Osteocyte (in vitro differentiated cells): ENCODE results near the gene PTGER3. TPM values are rescaled to one million over a fixed set of nuclear protein-coding genes. Genes with fewer than 3 reads are reported as not detected.
"Not testable (repeated sequence)": the region's sequence is repeated elsewhere in the genome, so short reads cannot be mapped to it uniquely, and the experiment has no call there.

Experiments used
- DNase-seq: peaks from one replicate; pipeline ENCODE4 v3.0.0; 2021; ENCODE audit warnings: mixed read lengths; ENCODE audit not compliant: unreplicated experiment; ENCODE audit errors: extremely low spot score
- H3K27ac Mint-ChIP-seq: one replicate; pipeline ENCODE4 v1.8.0; 2021; ENCODE audit warnings: mild to moderate bottlenecking, mixed read lengths; ENCODE audit not compliant: unreplicated experiment
- H3K27me3 Mint-ChIP-seq: one replicate; pipeline ENCODE4 v1.8.0; 2021; ENCODE audit warnings: mixed read lengths; ENCODE audit not compliant: unreplicated experiment
- H3K36me3 Mint-ChIP-seq: one replicate; pipeline ENCODE4 v1.8.0; 2021; ENCODE audit warnings: mixed read lengths; ENCODE audit not compliant: unreplicated experiment
- H3K4me1 Mint-ChIP-seq: one replicate; pipeline ENCODE4 v1.8.0; 2021; ENCODE audit warnings: mixed read lengths; ENCODE audit not compliant: unreplicated experiment
- H3K4me3 Mint-ChIP-seq: one replicate; pipeline ENCODE4 v1.8.0; 2021; ENCODE audit warnings: mild to moderate bottlenecking, moderate library complexity, mixed read lengths; ENCODE audit not compliant: unreplicated experiment
- H3K9me3 Mint-ChIP-seq: one replicate; pipeline ENCODE4 v1.8.0; 2021; ENCODE audit warnings: mixed read lengths; ENCODE audit not compliant: unreplicated experiment
- CTCF ChIP-seq: fragments of 200-600 bp; sonication (generic); IDR thresholded peaks from 2 replicates; pipeline ENCODE4 v1.5.0; 2021; ENCODE audit warnings: antibody characterized with exemption, mild to moderate bottlenecking, moderate library complexity
- total RNA-seq: library from RNA; stranded (reverse); gene quantifications from 2 replicates; pipeline ENCODE4 v1.2.1, GENCODE V29; 2021

Gene PTGER3
- total RNA-seq, 1 donor from 2014 or later, result not detected

GRCh38 chr1:70994753-70995268 is 52.8 kb downstream of the PTGER3 start:
- no peak overlapping the region for H3K27ac Mint-ChIP-seq
- no peak for TF ChIP-seq CTCF
- H3K27me3 Mint-ChIP-seq, result peaks cover 7% of the 10 kb centered on the region
- no peaks in the 10 kb centered on the region for H3K36me3 Mint-ChIP-seq
- no peaks in the 10 kb centered on the region for H3K9me3 Mint-ChIP-seq
- no peak for DNase-seq
- no peaks in the 10 kb centered on the region for H3K4me1 Mint-ChIP-seq
- no peak overlapping the region for H3K4me3 Mint-ChIP-seq

- no peaks in the 10 kb centered on the region for H3K4me1 Mint-ChIP-seq
- no peaks in the 10 kb centered on the region for H3K36me3 Mint-ChIP-seq
- no peaks in the 10 kb centered on the region for H3K9me3 Mint-ChIP-seq
- H3K4me3 Mint-ChIP-seq, result no peak overlapping the region
- no peak overlapping the region for H3K27ac Mint-ChIP-seq
- no peak for DNase-seq
- peaks cover 5% of the 10 kb centered on the region for H3K27me3 Mint-ChIP-seq
- no peak for TF ChIP-seq CTCF
Observed at GRCh38 chr1:70993798-70994197, 53.8 kb downstream of the PTGER3 start.

- TF ChIP-seq CTCF, result no peak
- Mint-ChIP-seq H3K9me3 (no peaks in the 10 kb centered on the region), H3K27me3 (peaks cover 8% of the 10 kb centered on the region), H3K4me3 (no peak overlapping the region), H3K4me1 (no peaks in the 10 kb centered on the region), H3K27ac (no peak overlapping the region), H3K36me3 (no peaks in the 10 kb centered on the region)
- DNase-seq, result no peak
Observed at GRCh38 chr1:70992521-70992920, 55.1 kb downstream of the PTGER3 start.

- no peak for DNase-seq
- no peak for TF ChIP-seq CTCF
- Mint-ChIP-seq H3K4me1 (no peaks in the 10 kb centered on the region), H3K9me3 (no peaks in the 10 kb centered on the region), H3K36me3 (no peaks in the 10 kb centered on the region), H3K27me3 (peaks cover 8% of the 10 kb centered on the region), H3K27ac (no peak overlapping the region), H3K4me3 (no peak overlapping the region)
Observed at GRCh38 chr1:70990469-70991253, 57.0 kb downstream of the PTGER3 start.

GRCh38 chr1:70987497-70987896 is 60.1 kb downstream of the PTGER3 start:
- no peak for TF ChIP-seq CTCF
- H3K27me3 Mint-ChIP-seq, result peaks cover 9% of the 10 kb centered on the region
- no peak overlapping the region for H3K27ac Mint-ChIP-seq
- no peak overlapping the region for H3K4me3 Mint-ChIP-seq
- H3K4me1 Mint-ChIP-seq, result no peaks in the 10 kb centered on the region
- no peak for DNase-seq
- H3K9me3 Mint-ChIP-seq, result no peaks in the 10 kb centered on the region
- no peaks in the 10 kb centered on the region for H3K36me3 Mint-ChIP-seq

- not testable (repeated sequence) for H3K27me3 Mint-ChIP-seq, H3K9me3 Mint-ChIP-seq, DNase-seq, H3K36me3 Mint-ChIP-seq, H3K27ac Mint-ChIP-seq, H3K4me1 Mint-ChIP-seq, H3K4me3 Mint-ChIP-seq
Observed at GRCh38 chr1:70985776-70986225, 61.8 kb downstream of the PTGER3 start.

- not testable (repeated sequence) for H3K4me1 Mint-ChIP-seq, H3K27me3 Mint-ChIP-seq, DNase-seq, H3K9me3 Mint-ChIP-seq, H3K36me3 Mint-ChIP-seq, H3K4me3 Mint-ChIP-seq, H3K27ac Mint-ChIP-seq
Observed at GRCh38 chr1:70985278-70985677, 62.3 kb downstream of the PTGER3 start.
